GM13977 (cell line): ENCODE data around the gene PCBP4.

Source experiments
- DNase-seq: peaks from one replicate; pipeline ENCODE4 v3.0.0; 2012; ENCODE audit warnings: low spot score
- CTCF ChIP-seq: IDR thresholded peaks from 2 replicates; pipeline ENCODE4 v1.5.1; 2012; ENCODE audit warnings: mild to moderate bottlenecking, control low read depth; ENCODE audit not compliant: insufficient read depth; ENCODE audit errors: extremely low read depth, missing control alignments
- in situ Hi-C: fragments of 300-500 bp; cut with MboI; formaldehyde crosslinking; loops from one replicate; pipeline ENCODE4 v1.12.0; 2022; ENCODE audit warnings: low sequenced_read_pairs, low pct_unique_long_range_greater_than_20kb, mixed read lengths, inconsistent platforms; ENCODE audit not compliant: unreplicated experiment

PCBP4 gene

GRCh38 chr3:51966922-51967383 is 301 bp downstream of the PCBP4 start:
- in situ Hi-C loops, result no loop called here
- no peak for TF ChIP-seq CTCF
- no peak for DNase-seq

DNA sequence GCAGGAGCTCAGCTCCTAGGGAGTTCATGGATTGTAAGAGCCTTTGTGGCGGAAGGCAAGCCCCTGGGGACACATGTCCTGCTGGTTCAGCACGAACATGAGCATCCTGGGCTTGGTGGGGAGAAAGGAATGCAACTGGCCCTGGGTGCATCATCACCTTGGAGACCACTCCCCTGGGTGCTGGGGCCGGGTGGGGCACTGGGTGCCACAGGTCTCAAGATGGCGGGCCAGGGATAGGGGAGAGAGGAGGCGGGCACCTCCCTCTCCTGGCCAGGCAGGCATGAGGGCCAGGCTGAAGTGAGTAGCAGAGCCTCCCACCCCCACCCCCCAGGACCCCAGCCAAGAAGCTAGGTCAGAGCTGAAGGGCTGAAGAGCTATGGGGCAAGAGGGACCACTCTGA is 768 bp downstream of the PCBP4 start:
- TF ChIP-seq CTCF, result no peak
- no peak for DNase-seq
- in situ Hi-C loops, result no loop called here

DNA sequence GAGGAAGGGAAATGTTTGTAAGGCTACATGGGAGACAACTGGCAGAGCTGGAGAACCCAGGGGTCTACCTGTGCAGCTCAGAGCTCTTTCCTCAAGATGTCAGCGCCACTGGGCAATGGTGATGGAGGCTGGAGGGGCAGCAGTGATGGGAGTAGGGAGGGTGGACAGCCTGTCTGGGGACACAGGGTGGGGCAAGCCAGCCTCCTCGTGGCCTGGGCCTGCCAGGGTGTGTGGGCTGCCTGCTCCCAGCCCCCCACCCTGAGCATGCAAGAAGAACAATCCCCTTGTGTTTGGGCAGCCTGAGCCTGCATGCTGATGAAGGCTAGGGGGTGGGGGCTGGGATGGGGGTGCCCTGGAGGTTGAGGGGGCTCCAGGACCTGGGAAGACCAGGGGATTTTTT is 1.2 kb downstream of the PCBP4 start:
- no peak for DNase-seq
- no peak for TF ChIP-seq CTCF
- in situ Hi-C loops, result no loop called here

DNA sequence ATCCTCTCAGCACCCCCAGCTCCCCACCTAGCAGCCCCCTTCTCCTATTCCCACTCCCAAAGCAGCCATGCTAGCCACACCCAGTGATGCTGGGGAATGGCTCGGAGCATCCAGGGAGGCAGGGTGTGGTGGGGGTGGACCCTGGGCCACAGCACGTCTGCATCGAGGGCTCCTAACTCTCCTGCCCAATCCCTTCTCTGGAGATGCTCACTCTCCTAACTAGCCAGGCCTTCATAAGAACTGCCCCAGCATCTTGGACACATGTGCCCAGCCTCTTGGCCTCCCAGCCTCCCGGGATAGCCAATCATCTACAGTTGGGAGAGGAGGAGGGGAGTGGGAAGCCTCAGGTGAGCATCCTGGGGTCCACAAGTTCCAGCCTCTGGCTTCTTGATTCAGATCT is 2.7 kb downstream of the PCBP4 start:
- in situ Hi-C loops, result no loop called here
- no peak for TF ChIP-seq CTCF
- no peak for DNase-seq

DNA sequence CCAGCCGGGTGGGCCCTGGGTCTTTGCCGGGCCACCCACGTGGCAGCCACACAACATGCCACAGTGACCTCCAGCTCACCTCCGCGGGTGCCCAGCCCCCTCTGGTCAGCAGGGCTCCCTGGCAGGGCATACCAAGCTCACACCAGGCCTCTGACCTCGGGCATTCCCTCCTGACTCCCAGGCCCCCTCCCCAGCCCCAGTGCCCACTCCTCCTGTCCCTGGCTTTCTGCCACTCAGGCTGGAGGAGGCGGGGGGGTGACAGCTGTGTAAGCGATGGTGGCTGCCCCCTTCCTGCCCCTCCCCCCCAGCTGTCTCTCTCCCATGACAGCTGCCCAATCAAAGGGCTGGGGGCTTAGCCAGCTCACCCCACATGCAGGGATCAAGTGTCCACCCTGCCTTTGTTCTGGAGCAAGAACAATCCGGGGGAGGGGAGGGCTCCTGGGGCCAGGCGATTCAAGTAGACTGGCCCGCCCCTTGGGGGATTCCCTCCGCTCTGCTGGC is 3.3 kb downstream of the PCBP4 start:
- no peak for TF ChIP-seq CTCF
- DNase-seq, result no peak
- in situ Hi-C loops, result no loop called here

DNA sequence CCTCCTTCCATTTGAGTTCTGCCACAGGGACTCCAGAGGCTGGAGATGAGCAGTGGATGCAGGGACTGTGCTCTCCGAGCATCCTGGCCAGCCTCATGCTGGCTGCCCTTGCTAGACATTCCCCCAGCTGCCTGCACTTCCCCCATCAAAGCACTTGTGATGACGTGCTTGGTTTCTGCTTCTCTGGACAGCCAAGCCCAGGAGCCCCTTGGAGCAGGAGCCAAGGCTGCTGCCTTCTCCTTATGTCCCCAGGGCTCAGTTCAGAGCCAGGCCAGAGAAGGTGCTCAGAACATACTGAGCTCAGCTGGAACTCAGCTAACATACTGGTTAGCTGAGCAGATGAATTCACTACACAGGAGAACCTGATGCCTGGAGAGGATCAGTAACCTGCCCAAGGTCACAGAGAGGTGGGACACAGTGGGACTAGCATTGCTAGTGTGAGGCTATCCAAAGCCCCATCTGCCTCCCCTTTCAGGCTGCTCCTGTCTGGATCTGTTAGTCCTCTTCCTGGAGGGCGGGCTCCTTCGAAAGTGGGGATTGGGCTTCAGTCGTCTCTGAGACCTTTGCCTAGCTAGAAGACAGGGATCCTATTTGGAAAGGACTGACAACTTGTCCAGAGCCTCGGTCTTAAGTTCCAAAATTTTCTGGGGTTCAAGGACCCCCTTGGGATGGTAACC is 4.3 kb downstream of the PCBP4 start:
- no peak for TF ChIP-seq CTCF
- in situ Hi-C loops, result no loop called here
- DNase-seq, result no peak
